Subcutaneous adipose tissue (tissue), 4 donors: ENCODE data around the gene TMEM62. TPM values are rescaled to one million over a fixed set of nuclear protein-coding genes. Genes with fewer than 3 reads are reported as not detected.

Experiments
- CTCF ChIP-seq: fragments of 450-650 bp; IDR thresholded peaks from one replicate; pipeline ENCODE4 v1.5.1; 2016; ENCODE audit warnings: low read depth, mild to moderate bottlenecking, control low read depth, antibody characterized with exemption, moderate library complexity
- total RNA-seq, 4 donors: library from RNA; depleted of rRNA; stranded (reverse); fragments of >200 nt; gene quantifications; one replicate each; pipeline ENCODE4 v1.1.0, GENCODE V29; 2016

Gene TMEM62
- total RNA-seq, 4 donors from 2014 or later, result 28.7 to 39.4 (median 37.1) TPM

GRCh38 chr15:43165801-43166325, 32.5 kb downstream of the TMEM62 start:
- TF ChIP-seq CTCF, result no peak

GRCh38 chr15:43168192-43169107, 35.1 kb downstream of the TMEM62 start:
- TF ChIP-seq CTCF, result no peak

GRCh38 chr15:43169888-43170287, 36.5 kb downstream of the TMEM62 start:
- TF ChIP-seq CTCF, result no peak

GRCh38 chr15:43183270-43183669, 49.9 kb downstream of the TMEM62 start:
- no peak for TF ChIP-seq CTCF

GRCh38 chr15:43184407-43185124, 51.2 kb downstream of the TMEM62 start:
- no peak for TF ChIP-seq CTCF

GRCh38 chr15:43185157-43186002, 52.0 kb downstream of the TMEM62 start, which contains the start of gene CCNDBP1:
Gene CCNDBP1, plus strand, starts transcription at chr15:43185403. Its CDS starts 96 bp downstream, at chr15:43185499.
- no peak for TF ChIP-seq CTCF
